GM19239 (cell line): Measurements from ENCODE around the gene LORICRIN.
"Not testable (repeated sequence)": the region's sequence is repeated elsewhere in the genome, so short reads cannot be mapped to it uniquely, and the experiment has no call there.

ENCODE experiments used
- DNase-seq: peaks from one replicate; pipeline ENCODE4 v3.0.0; 2011; ENCODE audit warnings: low spot score; ENCODE audit not compliant: insufficient read length
- FAIRE-seq: peaks from 2 replicates; lab custom pipeline; 2011; peaks lifted over from hg19 to GRCh38; lab: Jason Lieb, UNC

LORICRIN gene, protein sequence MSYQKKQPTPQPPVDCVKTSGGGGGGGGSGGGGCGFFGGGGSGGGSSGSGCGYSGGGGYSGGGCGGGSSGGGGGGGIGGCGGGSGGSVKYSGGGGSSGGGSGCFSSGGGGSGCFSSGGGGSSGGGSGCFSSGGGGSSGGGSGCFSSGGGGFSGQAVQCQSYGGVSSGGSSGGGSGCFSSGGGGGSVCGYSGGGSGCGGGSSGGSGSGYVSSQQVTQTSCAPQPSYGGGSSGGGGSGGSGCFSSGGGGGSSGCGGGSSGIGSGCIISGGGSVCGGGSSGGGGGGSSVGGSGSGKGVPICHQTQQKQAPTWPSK

DNA sequence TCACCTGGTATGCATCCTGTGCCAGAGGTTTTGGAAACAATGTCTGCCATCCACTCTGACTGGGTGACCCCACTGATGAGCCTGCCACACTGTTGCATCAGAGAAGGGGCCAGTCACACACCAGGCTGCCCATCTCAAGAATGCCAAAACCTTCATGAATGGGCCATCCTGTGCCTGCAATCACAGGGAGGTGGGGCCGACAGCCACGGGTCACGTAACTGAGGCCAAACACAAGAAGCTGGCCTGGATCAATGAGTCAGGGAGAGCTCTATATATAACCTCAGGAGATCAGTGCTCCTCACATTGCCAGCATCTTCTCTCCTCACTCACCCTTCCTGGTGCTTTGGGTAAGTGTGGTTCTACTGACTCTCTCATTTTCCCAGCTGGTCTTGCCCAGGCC, at the start of gene LORICRIN:
Gene LORICRIN (plus strand): TSS at position 301 of the 400 bp plus-strand sequence. CDS start 1,263 bp downstream, outside the sequence.
- FAIRE-seq (no peak), DNase-seq (no peak)

DNA sequence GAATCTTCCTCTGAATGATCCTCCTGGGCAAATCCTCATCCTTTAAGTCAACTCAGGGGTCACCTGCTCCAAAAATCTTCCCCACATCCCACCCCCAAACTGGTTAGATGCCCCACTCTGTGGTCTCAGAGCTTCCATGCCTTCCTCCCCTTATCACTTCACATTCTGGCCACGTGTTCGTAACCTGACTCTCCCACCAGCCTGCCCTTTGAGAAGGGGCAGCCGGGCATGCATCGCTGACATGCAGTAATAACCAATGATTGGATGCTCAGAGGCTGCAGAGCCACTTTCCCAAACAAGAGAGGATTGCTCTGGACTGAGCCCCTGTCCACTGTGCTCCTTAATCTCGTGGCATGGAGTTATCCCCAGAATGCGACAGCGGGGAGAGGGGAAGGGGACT, 49.3 kb upstream of the LORICRIN start:
- FAIRE-seq, result no peak
- no peak for DNase-seq

DNA sequence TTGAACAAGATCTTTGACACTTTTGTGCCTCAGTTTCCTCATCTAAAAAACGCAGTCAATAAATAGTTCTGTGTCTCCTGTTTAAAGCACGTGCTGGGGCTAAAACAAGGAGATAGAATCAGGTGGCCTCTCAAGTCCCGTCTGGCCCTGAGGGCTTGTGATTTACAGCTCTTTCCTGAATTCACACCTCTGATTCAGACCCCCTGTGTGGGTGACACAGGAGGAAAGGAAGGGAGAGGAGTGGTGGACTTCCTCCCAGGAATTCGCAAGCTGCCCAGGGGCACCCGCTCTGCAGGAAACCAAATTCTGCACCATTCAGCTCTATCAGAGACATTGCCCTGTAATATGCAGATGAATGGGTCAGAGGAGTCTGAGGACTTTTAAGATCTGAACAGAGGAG, 47.3 kb upstream of the LORICRIN start:
- DNase-seq (no peak), FAIRE-seq (no peak)

GRCh38 chr1:153213519-153213918, 46.0 kb upstream of the LORICRIN start:
- no peak for FAIRE-seq
- DNase-seq, result no peak

DNA sequence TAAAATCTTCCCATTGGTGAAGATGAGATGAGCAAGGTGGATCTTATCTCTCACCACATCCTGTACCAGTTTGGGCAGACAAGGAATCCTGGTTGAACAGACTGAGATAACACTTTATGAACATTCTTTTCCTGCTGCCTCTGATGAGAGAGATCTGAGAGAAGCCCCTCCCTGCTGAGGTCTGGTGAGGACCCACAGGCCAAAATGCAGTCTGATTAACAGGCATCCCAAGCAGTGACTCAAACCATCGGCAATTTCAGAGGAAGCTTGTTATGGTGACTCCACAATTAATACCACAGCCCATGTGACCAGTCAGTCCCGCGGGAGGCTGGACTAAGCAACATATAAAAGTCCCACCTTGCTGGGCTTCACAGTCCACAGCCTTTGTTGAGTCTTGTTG, 42.3 kb upstream of the LORICRIN start, which contains the start of gene PRR9:
Gene PRR9 (plus strand): TSS at position 373 of the 400 bp plus-strand sequence. CDS start 561 bp downstream, outside the sequence.
- DNase-seq (no peak), FAIRE-seq (no peak)

DNA sequence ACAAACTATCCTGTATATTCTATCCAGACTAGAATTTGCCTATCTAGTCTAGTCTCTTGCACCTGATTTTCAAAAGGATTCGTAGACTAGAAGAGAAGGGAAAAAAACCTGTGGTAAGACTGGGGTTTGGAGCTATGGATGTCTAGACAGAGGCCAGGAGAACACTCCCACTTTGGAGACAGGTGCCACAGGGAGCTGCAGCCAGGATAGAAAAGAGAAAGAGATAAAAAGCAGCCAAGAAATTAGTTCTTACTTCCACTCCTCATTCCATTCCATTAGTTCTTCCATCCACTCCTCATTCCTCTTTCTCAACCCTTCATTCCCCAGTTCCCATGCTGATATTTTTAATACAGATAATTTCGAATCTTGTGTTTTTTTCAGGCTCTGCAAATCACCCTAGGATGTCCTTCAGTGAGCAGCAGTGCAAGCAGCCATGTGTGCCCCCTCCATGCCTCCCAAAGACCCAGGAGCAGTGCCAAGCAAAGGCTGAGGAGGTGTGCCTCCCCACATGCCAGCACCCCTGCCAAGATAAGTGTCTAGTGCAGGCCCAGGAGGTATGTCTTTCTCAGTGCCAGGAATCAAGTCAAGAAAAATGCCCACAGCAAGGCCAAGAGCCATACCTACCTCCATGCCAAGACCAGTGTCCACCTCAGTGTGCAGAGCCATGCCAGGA, 41.6 kb upstream of the LORICRIN start:
- DNase-seq (no peak), FAIRE-seq (no peak)

DNA sequence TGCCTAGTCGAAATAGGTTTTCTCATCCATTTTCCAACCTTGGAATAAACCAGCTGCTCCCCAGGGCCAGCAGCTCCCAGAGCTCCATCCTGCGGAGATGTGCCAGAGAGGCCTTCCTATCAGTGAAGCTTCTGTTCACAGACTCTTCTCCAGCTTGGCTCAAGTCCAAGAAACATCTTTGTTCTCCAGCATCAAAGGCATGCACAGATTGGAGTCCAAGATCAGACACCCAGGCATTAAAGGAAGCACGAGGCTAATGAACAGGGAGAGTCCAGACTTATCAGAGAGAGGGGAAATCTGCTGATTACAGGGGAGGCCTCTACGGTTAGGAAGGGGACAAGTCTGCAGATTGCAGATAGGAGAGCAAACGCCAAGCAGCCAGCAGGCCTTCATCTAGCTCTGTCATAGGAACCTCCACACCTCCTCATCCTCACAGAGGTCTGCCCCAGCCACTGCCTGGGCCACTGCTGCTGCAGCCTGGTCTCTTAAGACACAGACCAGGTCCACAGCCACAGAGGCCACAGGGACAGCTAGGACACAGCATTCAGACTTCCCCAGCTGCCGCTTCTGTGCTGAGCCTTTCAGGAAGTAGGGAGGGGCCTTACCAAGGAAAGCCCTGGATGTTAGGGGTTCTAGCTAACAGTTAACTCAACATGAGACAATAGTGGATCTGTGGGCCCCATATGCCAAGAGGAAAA, 38.7 kb upstream of the LORICRIN start:
- FAIRE-seq (no peak), DNase-seq (no peak)

- FAIRE-seq, result peak; percentile 93
- DNase-seq, result not testable (repeated sequence)
Measured at GRCh38 chr1:153223040-153223891, 36.2 kb upstream of the LORICRIN start.

DNA sequence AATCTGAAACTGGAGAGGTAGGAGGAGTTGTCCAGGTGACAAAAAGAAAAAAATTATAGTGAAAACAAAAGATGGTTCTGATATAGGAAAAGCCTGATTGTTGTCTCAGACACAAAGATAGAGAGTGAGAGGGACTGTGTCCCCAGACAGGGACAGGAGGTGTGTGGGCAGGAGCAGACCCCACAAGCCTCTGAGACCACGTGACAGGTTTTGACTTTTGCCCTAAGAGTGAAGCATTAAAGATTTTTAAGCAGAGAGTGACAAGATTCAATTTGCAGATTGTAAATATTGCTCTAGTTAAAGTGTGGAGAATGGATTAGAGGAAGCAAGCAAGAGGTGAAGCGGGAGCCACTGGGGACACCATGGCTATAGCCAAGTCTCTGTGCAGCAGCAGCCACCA, 31.7 kb upstream of the LORICRIN start:
- FAIRE-seq (no peak), DNase-seq (no peak)

- DNase-seq (no peak), FAIRE-seq (no peak)
Measured at GRCh38 chr1:153228491-153228890, 31.0 kb upstream of the LORICRIN start.

- FAIRE-seq, result peak; percentile 98
Measured at GRCh38 chr1:153229076-153229829, 30.2 kb upstream of the LORICRIN start.

DNA sequence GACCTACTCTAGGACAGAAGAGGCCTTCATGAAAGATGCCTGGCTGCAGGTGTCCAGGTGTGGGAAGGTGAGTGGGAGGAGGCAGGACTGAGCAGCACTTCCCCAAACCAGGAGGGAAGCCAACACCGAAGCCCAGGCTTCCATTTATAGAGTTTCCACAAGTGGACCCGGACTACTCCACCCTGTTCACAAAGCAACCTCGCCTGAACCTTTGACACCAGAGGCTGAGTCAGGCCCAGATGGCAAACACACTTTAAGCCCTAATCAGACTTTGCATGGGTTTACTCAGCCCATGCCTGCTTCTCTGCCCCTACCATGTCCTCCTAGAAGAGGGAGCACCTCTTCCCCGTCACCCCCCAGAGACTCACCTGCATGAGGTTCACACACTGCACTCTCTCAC, 28.1 kb upstream of the LORICRIN start:
- FAIRE-seq (no peak), DNase-seq (no peak)

More at GRCh38 chr1:153229076-153229829, 30.2 kb upstream of the LORICRIN start:
- DNase-seq, result not testable (repeated sequence)

- DNase-seq (no peak), FAIRE-seq (no peak)
Measured at GRCh38 chr1:153231785-153232184, 27.7 kb upstream of the LORICRIN start.

DNA sequence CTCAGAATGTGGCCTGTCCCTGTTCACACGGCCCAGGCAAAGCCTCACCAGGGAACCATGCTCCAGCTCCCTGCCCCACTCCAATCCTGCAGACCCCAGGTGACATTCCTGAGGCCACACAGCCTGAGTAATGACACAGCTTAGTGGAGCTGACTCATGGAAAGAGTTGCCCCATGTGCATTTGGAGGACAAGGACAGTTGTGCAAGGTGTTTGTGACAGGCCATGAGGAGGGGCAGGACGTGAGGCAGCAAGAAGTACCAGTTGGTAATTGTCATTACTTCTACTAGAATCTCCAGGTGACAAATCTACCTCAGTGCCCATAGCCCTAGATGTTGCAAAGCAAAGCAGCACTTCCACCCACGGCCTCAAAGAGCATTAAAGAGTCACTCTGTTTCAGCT, 26.9 kb upstream of the LORICRIN start:
- FAIRE-seq, result no peak
- no peak for DNase-seq

DNA sequence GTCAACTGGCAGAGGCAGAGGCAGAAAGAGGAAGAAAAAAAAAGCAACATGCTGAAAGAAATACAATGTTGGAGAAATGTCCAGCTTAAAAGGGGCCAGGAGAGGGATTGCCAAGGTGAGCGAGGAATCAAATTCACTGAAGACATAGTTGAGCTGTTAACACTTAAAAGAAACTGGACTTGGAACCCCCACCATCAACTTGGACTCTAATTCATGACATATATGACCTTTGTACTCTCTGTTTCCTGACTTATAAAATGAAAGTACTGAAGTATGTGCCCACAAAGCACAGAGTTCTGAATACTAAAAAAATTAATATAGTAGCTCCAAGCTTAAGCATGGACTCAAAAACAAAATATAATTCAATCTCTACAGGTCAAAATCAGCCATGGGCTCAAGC, 26.0 kb upstream of the LORICRIN start:
- peak; percentile 53 for FAIRE-seq
- no peak for DNase-seq

- DNase-seq (no peak), FAIRE-seq (no peak)
Measured at GRCh38 chr1:153238527-153238926, 21.0 kb upstream of the LORICRIN start.

DNA sequence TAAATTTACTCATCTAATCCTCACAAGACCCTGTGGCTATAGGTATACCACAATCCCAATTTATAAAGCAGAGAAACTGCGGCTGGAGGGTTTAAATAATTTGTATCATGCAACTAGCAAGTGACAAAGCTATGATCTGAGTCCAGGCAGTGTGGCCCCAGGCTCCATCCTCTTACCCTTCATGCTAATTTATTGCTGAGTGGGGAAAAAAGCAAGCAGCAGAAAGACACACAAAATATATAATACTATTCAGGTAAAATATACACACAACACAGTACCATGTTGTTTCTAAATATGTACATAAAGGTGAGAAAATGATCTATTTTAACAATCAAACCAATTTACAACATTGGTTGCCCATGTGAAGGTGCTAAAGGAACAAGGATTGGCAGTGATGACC, 17.3 kb upstream of the LORICRIN start:
- no peak for FAIRE-seq

GRCh38 chr1:153245466-153245865, 14.0 kb upstream of the LORICRIN start:
- no peak for FAIRE-seq
- no peak for DNase-seq

More for the DNA sequence above, 17.3 kb upstream of the LORICRIN start:
- DNase-seq, result no peak

- DNase-seq (no peak), FAIRE-seq (no peak)
Measured at GRCh38 chr1:153246018-153246417, 13.5 kb upstream of the LORICRIN start.
